HL-60 (cell line): ENCODE measurements around the gene GPR141.

ENCODE experiments used
- GABPA ChIP-seq: IDR thresholded peaks from 2 replicates; pipeline ENCODE4 v1.6.1; 2012; ENCODE audit warnings: low read depth
- POLR2AphosphoS5 ChIP-seq: IDR thresholded peaks from 2 replicates; pipeline ENCODE4 v1.6.1; 2012; ENCODE audit warnings: low read depth
- SPI1 ChIP-seq: IDR thresholded peaks from 2 replicates; pipeline ENCODE4 v1.6.1; 2012; ENCODE audit warnings: low read depth, mild to moderate bottlenecking, borderline replicate concordance
- TF ChIP-seq, protein P1 (sequence below): IDR thresholded peaks from one replicate; pipeline ENCODE4 v1.5.1; 2011; ENCODE audit warnings: low read length, control low read depth, inconsistent platforms; ENCODE audit not compliant: insufficient read depth
- TF ChIP-seq, protein P2 (sequence below): IDR thresholded peaks from 2 replicates; pipeline ENCODE4 v1.6.1; 2012; ENCODE audit warnings: low read depth; ENCODE audit not compliant: insufficient replicate concordance

DNA sequence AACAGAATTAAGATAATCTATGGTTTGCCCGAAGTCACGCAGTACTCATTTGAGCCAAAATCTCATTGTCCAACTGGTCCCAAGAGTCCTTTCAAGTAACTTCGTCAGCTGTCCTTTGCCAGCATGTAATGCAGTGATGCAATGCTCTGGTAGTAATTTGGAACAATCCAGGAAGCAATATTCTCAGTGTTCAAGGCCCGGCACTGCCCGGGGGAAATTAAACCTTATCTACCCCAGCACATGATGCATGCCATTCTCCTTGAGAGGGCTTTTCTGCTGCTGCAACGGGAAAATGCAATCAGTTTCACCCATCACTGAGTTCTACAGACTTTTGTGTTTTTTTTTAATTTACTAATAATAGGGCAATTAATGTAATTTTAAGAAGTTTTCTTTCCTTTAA, 87.3 kb downstream of the GPR141 start:
- TF ChIP-seq, protein P1, sequence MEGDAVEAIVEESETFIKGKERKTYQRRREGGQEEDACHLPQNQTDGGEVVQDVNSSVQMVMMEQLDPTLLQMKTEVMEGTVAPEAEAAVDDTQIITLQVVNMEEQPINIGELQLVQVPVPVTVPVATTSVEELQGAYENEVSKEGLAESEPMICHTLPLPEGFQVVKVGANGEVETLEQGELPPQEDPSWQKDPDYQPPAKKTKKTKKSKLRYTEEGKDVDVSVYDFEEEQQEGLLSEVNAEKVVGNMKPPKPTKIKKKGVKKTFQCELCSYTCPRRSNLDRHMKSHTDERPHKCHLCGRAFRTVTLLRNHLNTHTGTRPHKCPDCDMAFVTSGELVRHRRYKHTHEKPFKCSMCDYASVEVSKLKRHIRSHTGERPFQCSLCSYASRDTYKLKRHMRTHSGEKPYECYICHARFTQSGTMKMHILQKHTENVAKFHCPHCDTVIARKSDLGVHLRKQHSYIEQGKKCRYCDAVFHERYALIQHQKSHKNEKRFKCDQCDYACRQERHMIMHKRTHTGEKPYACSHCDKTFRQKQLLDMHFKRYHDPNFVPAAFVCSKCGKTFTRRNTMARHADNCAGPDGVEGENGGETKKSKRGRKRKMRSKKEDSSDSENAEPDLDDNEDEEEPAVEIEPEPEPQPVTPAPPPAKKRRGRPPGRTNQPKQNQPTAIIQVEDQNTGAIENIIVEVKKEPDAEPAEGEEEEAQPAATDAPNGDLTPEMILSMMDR: no peak
- TF ChIP-seq GABPA (no peak), POLR2AphosphoS5 (no peak), SPI1 (no peak)
- TF ChIP-seq, protein P2, sequence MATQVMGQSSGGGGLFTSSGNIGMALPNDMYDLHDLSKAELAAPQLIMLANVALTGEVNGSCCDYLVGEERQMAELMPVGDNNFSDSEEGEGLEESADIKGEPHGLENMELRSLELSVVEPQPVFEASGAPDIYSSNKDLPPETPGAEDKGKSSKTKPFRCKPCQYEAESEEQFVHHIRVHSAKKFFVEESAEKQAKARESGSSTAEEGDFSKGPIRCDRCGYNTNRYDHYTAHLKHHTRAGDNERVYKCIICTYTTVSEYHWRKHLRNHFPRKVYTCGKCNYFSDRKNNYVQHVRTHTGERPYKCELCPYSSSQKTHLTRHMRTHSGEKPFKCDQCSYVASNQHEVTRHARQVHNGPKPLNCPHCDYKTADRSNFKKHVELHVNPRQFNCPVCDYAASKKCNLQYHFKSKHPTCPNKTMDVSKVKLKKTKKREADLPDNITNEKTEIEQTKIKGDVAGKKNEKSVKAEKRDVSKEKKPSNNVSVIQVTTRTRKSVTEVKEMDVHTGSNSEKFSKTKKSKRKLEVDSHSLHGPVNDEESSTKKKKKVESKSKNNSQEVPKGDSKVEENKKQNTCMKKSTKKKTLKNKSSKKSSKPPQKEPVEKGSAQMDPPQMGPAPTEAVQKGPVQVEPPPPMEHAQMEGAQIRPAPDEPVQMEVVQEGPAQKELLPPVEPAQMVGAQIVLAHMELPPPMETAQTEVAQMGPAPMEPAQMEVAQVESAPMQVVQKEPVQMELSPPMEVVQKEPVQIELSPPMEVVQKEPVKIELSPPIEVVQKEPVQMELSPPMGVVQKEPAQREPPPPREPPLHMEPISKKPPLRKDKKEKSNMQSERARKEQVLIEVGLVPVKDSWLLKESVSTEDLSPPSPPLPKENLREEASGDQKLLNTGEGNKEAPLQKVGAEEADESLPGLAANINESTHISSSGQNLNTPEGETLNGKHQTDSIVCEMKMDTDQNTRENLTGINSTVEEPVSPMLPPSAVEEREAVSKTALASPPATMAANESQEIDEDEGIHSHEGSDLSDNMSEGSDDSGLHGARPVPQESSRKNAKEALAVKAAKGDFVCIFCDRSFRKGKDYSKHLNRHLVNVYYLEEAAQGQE: no peak
